NOMO-1 treated with DMSO at 0.1 percent for 48 hours (cell line): ENCODE data around the gene SIKE1.
"Not testable (repeated sequence)": the region's sequence is repeated elsewhere in the genome, so short reads cannot be mapped to it uniquely, and the experiment has no call there.

Experiments used
- DNase-seq: peaks from one replicate; lab custom pipeline; 2025; ENCODE audit not compliant: unreplicated experiment; lab: John Stamatoyannopoulos, UW

SIKE1 gene

GRCh38 chr1:114780344-114781226, at the start of gene SIKE1:
Gene SIKE1 (minus strand): TSS chr1:114780685. CDS start chr1:114780607, 78 bp downstream.
- DNase-seq: peak; percentile 93

- DNase-seq: not testable (repeated sequence)
Measured at GRCh38 chr1:114830075-114830474, 49.6 kb upstream of the SIKE1 start.

- no peak for DNase-seq
Measured at GRCh38 chr1:114828251-114828650, 47.8 kb upstream of the SIKE1 start.

GRCh38 chr1:114821978-114822377, 41.5 kb upstream of the SIKE1 start:
- DNase-seq: no peak

GRCh38 chr1:114820392-114820791, 39.9 kb upstream of the SIKE1 start:
- no peak for DNase-seq

- no peak for DNase-seq
Measured at GRCh38 chr1:114819869-114820268, 39.4 kb upstream of the SIKE1 start.

GRCh38 chr1:114804449-114804848, 24.0 kb upstream of the SIKE1 start:
- DNase-seq: not testable (repeated sequence)

- DNase-seq: no peak
Measured at GRCh38 chr1:114803001-114803400, 22.5 kb upstream of the SIKE1 start.

- no peak for DNase-seq
Measured at GRCh38 chr1:114794038-114794437, 13.6 kb upstream of the SIKE1 start.

GRCh38 chr1:114790581-114790980, 10.1 kb upstream of the SIKE1 start:
- DNase-seq: not testable (repeated sequence)

- not testable (repeated sequence) for DNase-seq
Measured at GRCh38 chr1:114786440-114786839, 6.0 kb upstream of the SIKE1 start.

- DNase-seq: no peak
Measured at GRCh38 chr1:114782476-114782875, 2.0 kb upstream of the SIKE1 start.

GRCh38 chr1:114779722-114780121, 763 bp downstream of the SIKE1 start:
- DNase-seq: no peak

GRCh38 chr1:114776726-114777125, 3.8 kb downstream of the SIKE1 start:
- not testable (repeated sequence) for DNase-seq

GRCh38 chr1:114771992-114772391, 8.5 kb downstream of the SIKE1 start:
- peak; percentile 6 for DNase-seq

- no peak for DNase-seq
Measured at GRCh38 chr1:114770989-114771388, 9.5 kb downstream of the SIKE1 start.

- DNase-seq: no peak
Measured at GRCh38 chr1:114764689-114765088, 15.8 kb downstream of the SIKE1 start.

- DNase-seq: peak; percentile 45
Measured at GRCh38 chr1:114758256-114758832, 22.1 kb downstream of the SIKE1 start.

GRCh38 chr1:114757455-114758255, 22.8 kb downstream of the SIKE1 start, which contains the start of gene CSDE1:
Gene CSDE1 (minus strand): TSS chr1:114757984. CDS start chr1:114739890, 18,094 bp downstream.
- peak; percentile 97 for DNase-seq

- peak; percentile 60 for DNase-seq
Measured at GRCh38 chr1:114756949-114757454, 23.5 kb downstream of the SIKE1 start.
